Lower leg skin (tissue), 3 donors: ENCODE results near the gene TBC1D19.

ENCODE experiments used
- CTCF ChIP-seq, 3 donors: fragments of 450-650 bp; IDR thresholded peaks; one replicate each; pipeline ENCODE4 v1.5.1; 2016; ENCODE audit warnings: antibody characterized with exemption in 3 of 3, mild to moderate bottlenecking in 3 of 3, moderate library complexity in 2 of 3
- POLR2A ChIP-seq, 2 donors: fragments of 450-650 bp; IDR thresholded peaks; one replicate each; pipeline ENCODE4 v1.6.1; 2016 to 2017; ENCODE audit warnings: antibody characterized with exemption in 2 of 2, mild to moderate bottlenecking in 1 of 2, moderate library complexity in 1 of 2

DNA sequence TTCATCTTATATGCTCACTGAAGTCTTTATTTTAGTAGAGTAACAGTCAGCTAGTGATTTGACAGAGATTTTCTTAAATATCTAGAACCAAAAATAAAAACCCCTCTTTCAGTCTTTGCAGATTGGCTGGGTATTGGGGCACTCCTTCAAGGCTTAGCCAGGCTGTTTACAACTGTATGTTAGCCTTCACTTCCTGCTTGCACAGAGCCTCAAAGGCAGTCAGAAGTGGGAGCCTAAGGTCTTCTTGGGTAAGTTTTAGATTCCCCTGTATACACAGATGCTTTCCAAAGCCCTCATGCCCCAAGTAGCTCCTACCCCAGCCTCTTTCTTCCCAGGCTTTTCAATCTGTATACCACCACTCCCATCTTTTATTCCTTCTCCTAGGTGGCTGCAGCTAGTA is 140.7 kb downstream of the TBC1D19 start:
- TF ChIP-seq POLR2A (IDR thresholded peaks at IDR 0.05) = no peak
- TF ChIP-seq CTCF (IDR thresholded peaks at IDR 0.05) = no peak
